Testis (tissue), 2 donors: ENCODE measurements around the gene PCDHA1.

Experiments used
- POLR2A ChIP-seq: fragments of 450-650 bp; IDR thresholded peaks from one replicate; pipeline ENCODE4 v1.6.1; 2017; ENCODE audit warnings: antibody characterized with exemption, mild to moderate bottlenecking, moderate library complexity
- TF ChIP-seq, protein P1 (sequence below), 3 experiments: fragments of 450-650 bp in 2 of 3; fragments of 200-600 bp in 1 of 3; sonication (generic) in 1 of 3; IDR thresholded peaks; one replicate each; pipeline ENCODE4 v1.5.1; 2016 to 2019; ENCODE audit warnings: antibody characterized with exemption in 3 of 3, mild to moderate bottlenecking in 2 of 3, moderate library complexity in 1 of 3

GRCh38 chr5:140833993-140834392 lies 48.1 kb downstream of the PCDHA1 start, which contains the start of gene PCDHA7:
- TF ChIP-seq, protein P1, sequence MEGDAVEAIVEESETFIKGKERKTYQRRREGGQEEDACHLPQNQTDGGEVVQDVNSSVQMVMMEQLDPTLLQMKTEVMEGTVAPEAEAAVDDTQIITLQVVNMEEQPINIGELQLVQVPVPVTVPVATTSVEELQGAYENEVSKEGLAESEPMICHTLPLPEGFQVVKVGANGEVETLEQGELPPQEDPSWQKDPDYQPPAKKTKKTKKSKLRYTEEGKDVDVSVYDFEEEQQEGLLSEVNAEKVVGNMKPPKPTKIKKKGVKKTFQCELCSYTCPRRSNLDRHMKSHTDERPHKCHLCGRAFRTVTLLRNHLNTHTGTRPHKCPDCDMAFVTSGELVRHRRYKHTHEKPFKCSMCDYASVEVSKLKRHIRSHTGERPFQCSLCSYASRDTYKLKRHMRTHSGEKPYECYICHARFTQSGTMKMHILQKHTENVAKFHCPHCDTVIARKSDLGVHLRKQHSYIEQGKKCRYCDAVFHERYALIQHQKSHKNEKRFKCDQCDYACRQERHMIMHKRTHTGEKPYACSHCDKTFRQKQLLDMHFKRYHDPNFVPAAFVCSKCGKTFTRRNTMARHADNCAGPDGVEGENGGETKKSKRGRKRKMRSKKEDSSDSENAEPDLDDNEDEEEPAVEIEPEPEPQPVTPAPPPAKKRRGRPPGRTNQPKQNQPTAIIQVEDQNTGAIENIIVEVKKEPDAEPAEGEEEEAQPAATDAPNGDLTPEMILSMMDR (IDR thresholded peaks at IDR 0.05) = peak in 1 of 3 experiments; percentile 5
- no peak for TF ChIP-seq POLR2A
